Uterus (tissue), 2 donors: ENCODE results near the gene NAV3.

Source experiments
- CTCF ChIP-seq, 4 experiments: fragments of 200-600 bp in 2 of 4; fragments of 450-650 bp in 2 of 4; sonication (generic) in 2 of 4; IDR thresholded peaks; one replicate each; pipeline ENCODE4 v1.5.1; 2016 to 2019; ENCODE audit warnings: antibody characterized with exemption in 4 of 4, mild to moderate bottlenecking in 2 of 4, moderate library complexity in 1 of 4
- POLR2A ChIP-seq, 2 donors: fragments of 450-650 bp; IDR thresholded peaks; one replicate each; pipeline ENCODE4 v1.6.1; 2016; ENCODE audit warnings: antibody characterized with exemption in 2 of 2, mild to moderate bottlenecking in 1 of 2, moderate library complexity in 1 of 2

GRCh38 chr12:78028426-78028825, 197.7 kb downstream of the NAV3 start:
- TF ChIP-seq CTCF (IDR thresholded peaks at IDR 0.05) (no peak), POLR2A (IDR thresholded peaks at IDR 0.05) (no peak)
